RCC 7860 (cell line): ENCODE data around the gene ASIP.
"Not testable (repeated sequence)": the region's sequence is repeated elsewhere in the genome, so short reads cannot be mapped to it uniquely, and the experiment has no call there.

Experiments
- DNase-seq: peaks from one replicate; pipeline ENCODE4 v3.0.0-alpha.2; 2015; ENCODE audit warnings: low spot score
- FAIRE-seq: peaks from 2 replicates; lab custom pipeline; 2012; peaks lifted over from hg19 to GRCh38; lab: Jason Lieb, UNC

Gene ASIP, protein sequence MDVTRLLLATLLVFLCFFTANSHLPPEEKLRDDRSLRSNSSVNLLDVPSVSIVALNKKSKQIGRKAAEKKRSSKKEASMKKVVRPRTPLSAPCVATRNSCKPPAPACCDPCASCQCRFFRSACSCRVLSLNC

DNA sequence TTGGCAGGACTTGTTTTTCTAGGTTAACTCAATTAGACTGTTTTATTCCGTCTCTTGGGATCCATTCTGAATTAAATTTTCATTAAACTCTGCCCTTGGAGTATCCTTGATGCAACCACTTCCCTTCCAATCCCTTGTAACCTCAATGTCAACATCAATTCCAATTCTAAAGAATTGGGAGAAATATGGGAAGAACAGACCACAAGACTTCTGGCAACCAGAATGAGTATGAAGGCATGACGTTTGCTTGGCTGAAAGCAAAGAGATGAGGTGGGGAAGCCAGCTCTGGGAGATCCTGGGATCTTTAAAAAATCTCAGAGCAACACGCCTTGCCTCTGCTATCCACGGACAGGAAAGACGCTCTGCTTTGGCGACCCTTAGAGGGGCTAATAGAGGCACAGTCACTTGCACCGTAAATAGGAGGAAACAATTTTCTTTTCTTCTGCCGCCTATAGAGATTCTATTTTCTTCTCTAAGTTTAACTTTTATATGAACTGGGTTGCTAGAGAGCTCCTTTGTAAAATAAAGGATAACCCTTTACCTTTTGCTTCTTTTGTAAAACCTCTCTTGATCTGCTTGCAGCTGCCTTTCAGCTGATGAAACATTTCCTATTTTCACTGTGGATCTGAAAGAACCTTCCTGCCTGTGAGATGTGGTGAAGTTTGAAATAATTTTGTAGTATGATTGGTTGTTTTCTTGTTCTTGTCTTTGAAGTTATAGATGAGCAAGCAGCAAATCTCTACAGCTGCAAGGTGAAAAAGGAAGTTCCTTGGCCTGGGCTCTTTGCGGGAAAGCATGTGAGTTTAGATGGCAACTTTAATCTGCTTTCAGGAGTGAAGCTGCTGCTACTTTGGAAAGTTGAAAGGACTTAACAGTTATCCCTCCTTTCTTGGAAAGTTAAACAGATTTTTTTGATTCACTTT, at the start of gene ASIP:
TSS of gene ASIP (plus strand) at position 731 of the 923 bp plus-strand sequence. CDS start 18,952 bp downstream, outside the sequence.
- DNase-seq, result no peak

GRCh38 chr20:34193051-34193450, 48.2 kb upstream of the ASIP start:
- DNase-seq, result no peak
- no peak for FAIRE-seq

More for the DNA sequence above, at the start of gene ASIP:
- FAIRE-seq, result no peak

- FAIRE-seq (no peak), DNase-seq (no peak)
These were observed 42.0 kb upstream of the ASIP start for GRCh38 chr20:34199183-34199582.

- FAIRE-seq (no peak), DNase-seq (no peak)
These were observed 41.2 kb upstream of the ASIP start for GRCh38 chr20:34200023-34200422.

- DNase-seq, result no peak
- no peak for FAIRE-seq
These were observed 39.7 kb upstream of the ASIP start for GRCh38 chr20:34201531-34201930.

DNA sequence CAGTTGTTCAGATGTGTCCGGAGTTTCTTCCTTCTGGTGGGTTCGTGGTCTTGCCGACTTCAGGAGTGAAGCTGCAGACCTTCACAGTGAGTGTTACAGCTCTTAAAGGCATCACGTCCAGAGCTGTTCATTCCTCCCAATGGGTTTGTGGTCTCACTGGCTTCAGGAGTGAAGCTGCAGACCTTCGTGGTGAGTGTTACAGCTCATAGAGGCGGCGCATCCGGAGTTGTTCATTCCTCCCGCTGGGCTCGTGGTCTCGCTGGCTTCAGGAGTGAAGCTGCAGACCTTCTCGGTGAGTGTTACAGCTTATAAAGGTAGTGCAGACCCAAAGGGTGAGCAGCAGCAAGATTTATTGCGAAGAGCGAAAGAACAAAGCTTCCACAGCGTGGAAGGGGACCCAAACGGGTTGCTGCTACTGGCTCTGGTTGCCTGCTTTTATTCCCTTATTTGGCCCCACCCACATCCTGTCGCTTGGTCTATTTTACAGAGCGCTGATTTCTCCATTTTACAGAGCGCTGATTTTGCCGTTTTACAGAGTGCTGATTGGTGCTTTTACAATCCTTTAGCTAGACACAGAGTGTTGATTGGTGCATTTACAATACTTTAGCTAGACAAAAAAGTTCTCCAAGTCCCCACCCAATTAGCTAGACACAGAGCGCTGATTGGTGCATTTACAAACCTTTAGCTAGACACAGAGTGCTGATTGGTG, 35.9 kb upstream of the ASIP start:
- not testable (repeated sequence) for FAIRE-seq, DNase-seq

DNA sequence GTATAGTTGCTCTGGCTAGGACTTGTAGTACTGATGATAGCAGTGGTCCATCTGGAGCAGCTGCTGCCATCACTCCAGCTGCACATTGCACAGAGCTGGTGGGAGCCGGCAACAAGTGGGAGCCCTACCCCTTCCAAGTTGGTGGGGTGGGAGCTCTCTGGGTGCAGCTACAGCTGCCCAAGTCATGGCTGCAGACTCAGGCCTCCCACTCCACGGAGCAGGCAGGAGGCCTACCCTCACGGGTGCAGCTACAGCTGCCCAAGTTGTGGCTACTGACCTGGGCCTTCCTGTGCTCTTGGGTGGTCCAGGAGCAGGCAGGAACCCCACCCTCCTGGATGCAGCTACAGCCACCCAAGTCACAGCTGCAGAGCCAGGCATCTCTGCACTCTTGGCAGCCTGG, 32.1 kb upstream of the ASIP start:
- FAIRE-seq (no peak), DNase-seq (no peak)

GRCh38 chr20:34210271-34210670, 31.0 kb upstream of the ASIP start:
- FAIRE-seq, result no peak

DNA sequence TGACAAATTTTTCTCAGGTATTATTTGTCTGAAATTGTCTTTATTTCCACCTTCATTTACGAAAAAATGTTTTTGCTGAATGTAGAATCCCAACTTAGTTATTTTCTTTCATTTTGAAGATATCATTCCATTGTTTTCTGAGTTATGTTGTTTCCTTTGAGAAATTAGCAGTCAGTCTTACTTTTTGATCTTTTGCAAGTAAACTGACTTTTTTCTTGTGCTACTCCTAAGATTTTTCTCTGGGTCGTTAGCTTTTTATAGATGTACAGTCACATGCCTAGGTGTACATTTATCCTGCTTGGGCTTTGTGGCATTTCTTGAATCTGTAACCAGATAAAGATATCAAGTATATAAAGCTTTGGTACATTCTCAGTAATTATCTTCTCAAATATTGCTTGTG, 29.6 kb upstream of the ASIP start:
- FAIRE-seq, result no peak
- no peak for DNase-seq

More at GRCh38 chr20:34210271-34210670, 31.0 kb upstream of the ASIP start:
- DNase-seq, result no peak

GRCh38 chr20:34213213-34213612, 28.0 kb upstream of the ASIP start:
- DNase-seq (no peak), FAIRE-seq (no peak)

DNA sequence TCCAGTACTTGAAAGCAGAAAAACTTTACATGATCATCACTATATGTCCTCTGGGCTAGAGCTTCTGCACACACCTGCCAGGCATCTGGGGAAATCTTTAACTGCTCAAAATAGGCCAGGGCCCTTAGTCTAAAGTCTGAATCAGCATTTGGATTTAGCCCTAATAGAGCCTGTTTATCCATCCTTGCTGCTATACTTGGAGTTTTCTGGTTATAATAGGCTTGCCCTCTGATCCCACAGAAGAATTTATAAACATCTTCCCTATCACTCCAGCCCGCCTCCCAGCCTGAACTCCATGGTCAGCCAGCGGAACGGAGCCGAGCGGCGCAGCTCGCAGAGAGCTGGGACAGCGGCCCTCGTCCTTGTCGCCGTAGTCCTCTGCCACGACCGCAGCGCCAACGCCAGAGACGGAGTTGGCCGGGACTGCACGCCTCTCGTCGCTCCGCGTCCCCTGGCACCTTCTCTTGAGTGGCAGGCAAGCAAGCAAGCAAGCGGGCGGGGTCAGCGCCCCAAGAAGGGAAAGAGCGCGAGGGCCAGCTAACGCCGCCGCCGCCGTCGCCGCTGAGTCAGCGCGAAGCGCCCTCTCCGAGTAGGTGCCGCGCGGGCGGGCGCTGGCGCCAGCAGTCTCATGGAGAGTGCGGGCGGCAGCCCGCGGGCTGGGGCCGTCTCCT, 25.4 kb upstream of the ASIP start:
- FAIRE-seq (no peak), DNase-seq (peak; percentile 74)

DNA sequence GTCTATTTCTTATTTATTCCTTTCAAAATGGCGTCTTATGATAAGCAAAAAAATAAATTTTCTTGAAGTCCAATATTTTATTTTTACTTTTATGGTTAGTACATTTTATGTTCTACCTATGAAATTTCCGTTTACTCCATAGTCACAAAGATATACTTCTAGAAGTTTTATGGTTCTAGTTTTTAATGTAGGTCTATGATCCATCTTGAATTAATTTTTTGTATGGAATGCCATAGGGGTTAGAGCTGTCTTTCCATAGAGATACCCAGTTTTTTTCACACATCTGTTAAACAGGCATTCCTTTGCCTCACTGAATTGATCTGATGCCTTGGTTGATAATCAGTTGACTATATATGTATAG, 24.9 kb upstream of the ASIP start:
- FAIRE-seq (peak; percentile 11), DNase-seq (no peak)

GRCh38 chr20:34220561-34220960, 20.7 kb upstream of the ASIP start:
- DNase-seq (peak; percentile 23), FAIRE-seq (no peak)

DNA sequence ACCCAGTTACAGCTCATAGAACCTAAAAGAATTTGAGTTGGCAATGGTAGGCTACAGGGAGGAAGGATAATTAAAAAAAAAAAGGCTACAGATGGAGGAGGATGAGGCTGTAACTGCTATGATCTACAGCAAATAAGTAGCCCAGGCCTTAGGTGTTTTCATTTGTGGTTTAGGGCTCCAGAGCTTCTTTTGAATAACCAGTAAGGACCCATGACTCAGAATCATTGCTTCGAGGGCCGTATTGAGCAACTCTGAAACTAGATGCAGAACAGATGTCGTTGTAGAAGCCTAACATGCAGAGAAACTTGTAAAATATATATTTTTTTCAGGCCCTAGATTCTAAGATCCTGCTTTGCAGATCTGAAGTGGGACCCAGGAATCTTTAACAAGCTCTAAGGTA, 19.0 kb upstream of the ASIP start:
- DNase-seq (peak; percentile 36), FAIRE-seq (no peak)

- not testable (repeated sequence) for DNase-seq
These were observed 17.0 kb upstream of the ASIP start for GRCh38 chr20:34224251-34224650.

GRCh38 chr20:34231634-34232033, 9.6 kb upstream of the ASIP start:
- no peak for DNase-seq
- no peak for FAIRE-seq

More at GRCh38 chr20:34224251-34224650, 17.0 kb upstream of the ASIP start:
- not testable (repeated sequence) for FAIRE-seq

- no peak for FAIRE-seq
These were observed 8.6 kb upstream of the ASIP start for GRCh38 chr20:34232494-34233087.

DNA sequence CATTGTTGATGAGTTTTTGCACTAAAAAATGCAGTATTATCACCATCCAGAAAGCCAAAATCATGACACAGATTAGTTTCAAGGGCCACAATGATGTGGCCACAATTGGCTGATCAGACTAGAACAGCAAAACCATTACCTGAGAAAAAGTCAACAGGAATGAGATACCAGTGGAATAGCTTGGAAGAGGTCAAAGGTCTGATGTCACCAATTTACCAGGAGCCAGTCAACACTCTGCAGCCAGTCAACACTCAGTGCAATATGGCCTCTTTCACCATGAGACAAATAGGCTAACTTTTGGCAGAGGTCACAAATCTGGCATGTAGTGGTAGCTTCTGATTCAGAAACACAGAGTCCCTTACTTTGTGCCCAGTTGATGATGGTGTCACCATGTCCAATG, 7.5 kb upstream of the ASIP start:
- FAIRE-seq, result no peak

More at GRCh38 chr20:34232494-34233087, 8.6 kb upstream of the ASIP start:
- no peak for DNase-seq

DNA sequence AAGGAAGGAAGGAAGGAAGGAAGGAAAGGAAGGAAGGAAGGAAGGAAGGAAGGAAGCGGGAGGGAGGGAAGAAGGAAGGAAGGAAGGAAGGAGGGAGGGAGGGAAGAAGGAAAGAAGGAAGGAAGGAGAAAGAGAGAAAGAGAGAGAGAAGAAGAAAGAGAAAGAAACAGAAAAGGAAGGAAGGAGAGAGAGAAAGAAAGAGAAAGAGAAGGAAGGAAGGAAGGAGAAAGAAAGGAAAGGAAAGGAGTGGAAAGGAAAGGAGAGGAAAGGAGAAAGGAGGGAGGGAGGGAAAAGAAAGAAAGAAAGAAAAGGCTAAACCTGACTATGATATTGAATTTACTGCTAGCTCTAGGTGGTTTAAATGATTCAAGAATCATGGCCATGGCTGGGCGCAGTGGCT, 5.3 kb upstream of the ASIP start:
- FAIRE-seq (no peak), DNase-seq (no peak)

More for the DNA sequence above, 7.5 kb upstream of the ASIP start:
- DNase-seq, result no peak

GRCh38 chr20:34237942-34238341, 3.3 kb upstream of the ASIP start:
- no peak for FAIRE-seq
- no peak for DNase-seq

- DNase-seq (no peak), FAIRE-seq (no peak)
These were observed 1.1 kb upstream of the ASIP start for GRCh38 chr20:34240121-34240520.
